ENCODE measurements around the gene PLEKHB2.
"Not testable (repeated sequence)": the region's sequence is repeated elsewhere in the genome, so short reads cannot be mapped to it uniquely, and the experiment has no call there.

PLEKHB2 gene

GRCh38 chr2:131105156-131105949 is at the start of gene PLEKHB2:
Gene PLEKHB2, plus strand, starts transcription at chr2:131105336. Its CDS starts 15,606 bp downstream, at chr2:131120942.
- DNase-seq (ENCODE audit: low spot score) = peak; percentile 95

GRCh38 chr2:131056204-131056931 is 48.8 kb upstream of the PLEKHB2 start:
- no peak for DNase-seq (ENCODE audit: low spot score)

- no peak for DNase-seq (ENCODE audit: low spot score)
Measured at GRCh38 chr2:131056932-131057287, 48.2 kb upstream of the PLEKHB2 start.

GRCh38 chr2:131058214-131058843 is 46.8 kb upstream of the PLEKHB2 start:
- no peak for DNase-seq (ENCODE audit: low spot score)

GRCh38 chr2:131058920-131059319 is 46.2 kb upstream of the PLEKHB2 start:
- DNase-seq (ENCODE audit: low spot score) = no peak

- DNase-seq (ENCODE audit: low spot score) = no peak
Measured at GRCh38 chr2:131063501-131064283, 41.4 kb upstream of the PLEKHB2 start.

GRCh38 chr2:131064589-131065512 is 40.3 kb upstream of the PLEKHB2 start:
- DNase-seq (ENCODE audit: low spot score) = no peak

GRCh38 chr2:131067465-131068125 is 37.5 kb upstream of the PLEKHB2 start:
- no peak for DNase-seq (ENCODE audit: low spot score)

GRCh38 chr2:131068172-131068571 is 37.0 kb upstream of the PLEKHB2 start:
- DNase-seq (ENCODE audit: low spot score) = not testable (repeated sequence)

- DNase-seq (ENCODE audit: low spot score) = not testable (repeated sequence)
Measured at GRCh38 chr2:131075578-131075977, 29.6 kb upstream of the PLEKHB2 start.

GRCh38 chr2:131076707-131077106 is 28.4 kb upstream of the PLEKHB2 start:
- no peak for DNase-seq (ENCODE audit: low spot score)

- no peak for DNase-seq (ENCODE audit: low spot score)
Measured at GRCh38 chr2:131077182-131077846, 27.8 kb upstream of the PLEKHB2 start.

GRCh38 chr2:131077966-131078365 is 27.2 kb upstream of the PLEKHB2 start:
- no peak for DNase-seq (ENCODE audit: low spot score)

GRCh38 chr2:131079931-131080330 is 25.2 kb upstream of the PLEKHB2 start:
- DNase-seq (ENCODE audit: low spot score) = not testable (repeated sequence)

- DNase-seq (ENCODE audit: low spot score) = no peak
Measured at GRCh38 chr2:131081190-131081589, 23.9 kb upstream of the PLEKHB2 start.

- no peak for DNase-seq (ENCODE audit: low spot score)
Measured at GRCh38 chr2:131085646-131086045, 19.5 kb upstream of the PLEKHB2 start.

- DNase-seq (ENCODE audit: low spot score) = no peak
Measured at GRCh38 chr2:131092458-131093005, 12.6 kb upstream of the PLEKHB2 start.

- DNase-seq (ENCODE audit: low spot score) = peak; percentile 88
Measured at GRCh38 chr2:131093006-131093695, 12.0 kb upstream of the PLEKHB2 start, which contains the start of gene FAM168B. Gene FAM168B, minus strand, starts transcription at chr2:131093460. Its CDS starts 10,814 bp downstream, at chr2:131082646.

Measured in CD4-positive, alpha-beta T cell treated with Interleukin-2 at 100 ng/mL for 4 hours (primary cell).